ENCODE measurements around the gene TCTN2. TPM values are rescaled to one million over a fixed set of nuclear protein-coding genes. Genes with fewer than 3 reads are reported as not detected.

The TCTN2 gene
- total RNA-seq, 1 experiment from 2014 or later: 9.4 TPM

DNA sequence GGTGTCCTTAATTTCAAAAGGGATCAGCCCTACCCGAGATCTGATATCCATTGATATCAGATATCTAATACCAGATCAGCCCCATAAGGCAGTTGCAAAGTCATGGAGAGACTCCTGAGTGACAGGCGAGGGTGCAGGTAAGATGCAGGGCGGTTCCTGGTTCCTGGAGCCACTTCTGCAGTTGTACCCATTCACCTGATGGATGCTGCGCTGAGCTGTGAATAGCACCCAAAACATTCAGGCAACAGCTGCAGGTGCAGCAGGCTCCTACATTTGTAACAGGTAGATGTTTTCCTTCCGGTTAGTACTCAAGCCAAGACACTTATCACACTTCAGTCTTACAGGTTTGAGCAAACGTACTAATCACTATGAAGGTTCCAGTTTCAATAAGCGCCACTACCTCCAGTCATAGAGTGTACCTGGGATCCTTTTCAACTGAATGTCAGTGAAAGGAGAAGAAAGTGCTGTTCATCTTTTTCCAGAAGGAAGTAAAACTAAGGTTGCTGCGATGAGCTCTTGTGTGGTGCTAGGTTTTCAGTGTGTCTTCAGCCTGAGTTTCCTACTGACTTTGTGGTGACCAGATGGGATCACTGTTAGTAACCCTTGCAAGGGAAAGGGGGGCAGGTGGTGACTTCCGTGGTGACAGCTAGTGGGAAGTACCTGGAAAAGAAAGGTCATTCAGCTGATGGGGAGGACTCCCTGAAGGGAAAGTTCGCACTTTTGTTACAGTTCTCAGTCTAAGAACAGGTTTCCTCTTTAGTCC is 43.1 kb downstream of the TCTN2 start:
- DNase-seq: no peak
- no peaks in the 10 kb centered on the region for H3K9me3 ChIP-seq (replicated peaks)
- no peak overlapping the region for H3K4me3 ChIP-seq
- no peaks in the 10 kb centered on the region for H3K36me3 ChIP-seq
- no peaks in the 10 kb centered on the region for H3K4me1 ChIP-seq
- H3K27ac ChIP-seq: no peak overlapping the region
- H3K27me3 ChIP-seq: no peaks in the 10 kb centered on the region

DNA sequence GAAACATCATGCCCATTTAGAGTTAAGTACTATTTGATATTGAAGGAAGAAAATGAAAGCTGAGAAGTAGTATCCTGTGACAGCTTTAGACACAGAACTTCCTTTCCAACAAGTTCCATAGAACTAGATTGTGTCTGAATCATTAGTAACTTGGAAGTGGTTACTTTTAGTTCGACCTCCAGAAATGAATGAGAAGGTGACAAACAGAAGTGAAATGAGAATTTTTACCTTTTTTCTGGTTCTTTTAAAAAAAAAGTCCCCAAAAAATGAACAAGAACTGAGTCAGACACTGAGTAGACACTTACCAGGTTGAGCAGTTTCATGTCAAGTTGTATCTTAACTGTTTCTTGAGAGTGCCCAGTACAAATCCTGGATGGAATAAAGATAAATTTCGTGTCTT is 44.3 kb downstream of the TCTN2 start:
- Histone ChIP-seq H3K4me3 (no peak overlapping the region), H3K4me1 (no peaks in the 10 kb centered on the region)

GRCh38 chr12:123717350-123717749 is 46.4 kb downstream of the TCTN2 start:
- H3K4me1 ChIP-seq: no peaks in the 10 kb centered on the region; the same call in 1 of the 2 replicates
- no peaks in the 10 kb centered on the region; the same call in 1 of the 2 replicates for H3K36me3 ChIP-seq
- H3K4me3 ChIP-seq: no peak overlapping the region
- H3K27ac ChIP-seq: no peak overlapping the region
- no peak for DNase-seq
- H3K27me3 ChIP-seq: no peaks in the 10 kb centered on the region
- no peaks in the 10 kb centered on the region for H3K9me3 ChIP-seq (replicated peaks)

More for the DNA sequence above, 44.3 kb downstream of the TCTN2 start:
- DNase-seq: no peak
- no peaks in the 10 kb centered on the region for H3K36me3 ChIP-seq
- no peaks in the 10 kb centered on the region for H3K9me3 ChIP-seq (replicated peaks)
- no peak overlapping the region for H3K27ac ChIP-seq
- H3K27me3 ChIP-seq: no peaks in the 10 kb centered on the region

GRCh38 chr12:123720141-123720814 is 49.4 kb downstream of the TCTN2 start:
- no peak for DNase-seq
- H3K27me3 ChIP-seq: no peaks in the 10 kb centered on the region
- no peak overlapping the region for H3K27ac ChIP-seq
- no peaks in the 10 kb centered on the region; the same call in 1 of the 2 replicates for H3K4me1 ChIP-seq
- peaks cover 10% of the 10 kb centered on the region for H3K36me3 ChIP-seq
- no peaks in the 10 kb centered on the region for H3K9me3 ChIP-seq (replicated peaks)
- H3K4me3 ChIP-seq: no peak overlapping the region

GRCh38 chr12:123721245-123721644 is 50.3 kb downstream of the TCTN2 start:
- H3K27ac ChIP-seq: no peak overlapping the region
- H3K4me3 ChIP-seq: no peak overlapping the region
- no peaks in the 10 kb centered on the region for H3K9me3 ChIP-seq (replicated peaks)
- H3K36me3 ChIP-seq: peaks cover 15% of the 10 kb centered on the region
- H3K4me1 ChIP-seq: no peaks in the 10 kb centered on the region; the same call in 1 of the 2 replicates
- no peaks in the 10 kb centered on the region for H3K27me3 ChIP-seq
- DNase-seq: peak in 1 of 2 experiments; percentile 20

GRCh38 chr12:123723011-123723410 is 52.1 kb downstream of the TCTN2 start:
- no peak overlapping the region for H3K4me3 ChIP-seq
- H3K4me1 ChIP-seq: no peaks in the 10 kb centered on the region; the same call in 1 of the 2 replicates
- H3K36me3 ChIP-seq: peaks cover 25% of the 10 kb centered on the region
- H3K27ac ChIP-seq: no peak overlapping the region
- H3K27me3 ChIP-seq: no peaks in the 10 kb centered on the region
- no peaks in the 10 kb centered on the region for H3K9me3 ChIP-seq (replicated peaks)
- DNase-seq: no peak

DNA sequence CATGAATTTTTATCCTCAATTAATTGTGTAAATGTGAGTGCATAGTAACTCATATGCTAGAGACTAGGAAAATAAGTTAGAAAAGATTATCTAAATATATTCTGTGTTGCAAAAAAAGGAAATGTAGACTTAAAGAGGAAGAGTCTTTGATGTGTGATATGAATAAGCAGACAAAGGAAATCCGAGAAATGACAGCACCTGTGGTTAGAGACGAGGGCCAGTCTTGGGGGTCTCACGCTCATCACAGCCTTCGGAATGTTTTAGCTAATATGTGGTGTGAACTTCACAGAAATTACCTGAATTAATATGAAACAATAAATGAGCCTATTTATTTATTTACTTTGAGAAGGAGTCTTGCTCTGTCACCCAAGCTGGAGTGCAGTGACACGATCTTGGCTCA is 52.9 kb downstream of the TCTN2 start:
- peaks cover 26% of the 10 kb centered on the region for H3K36me3 ChIP-seq

DNA sequence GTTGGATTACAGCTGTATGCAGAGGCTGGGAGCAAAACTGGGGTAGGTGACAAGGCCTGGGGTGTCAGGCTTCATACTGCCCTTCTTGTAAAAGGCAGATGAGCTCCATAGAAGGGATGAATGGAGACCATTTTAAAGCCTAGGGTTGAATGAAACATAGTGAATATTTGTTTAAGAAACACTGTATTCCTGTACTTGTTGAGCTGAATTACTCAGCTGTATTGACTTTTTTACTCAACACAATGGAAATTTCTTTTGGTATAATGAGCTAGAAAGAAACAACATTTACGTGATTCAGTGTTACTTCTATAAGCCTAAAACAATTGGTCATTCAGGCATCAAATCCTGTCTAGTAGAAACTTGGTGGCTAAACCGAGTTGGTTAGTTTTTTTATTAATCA is 55.3 kb downstream of the TCTN2 start:
- Histone ChIP-seq H3K27ac (no peak overlapping the region), H3K4me1 (no peaks in the 10 kb centered on the region; the same call in 1 of the 2 replicates), H3K9me3 (replicated peaks) (no peaks in the 10 kb centered on the region), H3K36me3 (peaks cover 31% of the 10 kb centered on the region), H3K4me3 (no peak overlapping the region), H3K27me3 (no peaks in the 10 kb centered on the region)
- DNase-seq: no peak

More for the DNA sequence above, 52.9 kb downstream of the TCTN2 start:
- no peak overlapping the region for H3K4me3 ChIP-seq
- H3K27me3 ChIP-seq: no peaks in the 10 kb centered on the region
- no peaks in the 10 kb centered on the region for H3K9me3 ChIP-seq (replicated peaks)
- DNase-seq: no peak
- no peak overlapping the region for H3K27ac ChIP-seq
- H3K4me1 ChIP-seq: no peaks in the 10 kb centered on the region; the same call in 1 of the 2 replicates

DNA sequence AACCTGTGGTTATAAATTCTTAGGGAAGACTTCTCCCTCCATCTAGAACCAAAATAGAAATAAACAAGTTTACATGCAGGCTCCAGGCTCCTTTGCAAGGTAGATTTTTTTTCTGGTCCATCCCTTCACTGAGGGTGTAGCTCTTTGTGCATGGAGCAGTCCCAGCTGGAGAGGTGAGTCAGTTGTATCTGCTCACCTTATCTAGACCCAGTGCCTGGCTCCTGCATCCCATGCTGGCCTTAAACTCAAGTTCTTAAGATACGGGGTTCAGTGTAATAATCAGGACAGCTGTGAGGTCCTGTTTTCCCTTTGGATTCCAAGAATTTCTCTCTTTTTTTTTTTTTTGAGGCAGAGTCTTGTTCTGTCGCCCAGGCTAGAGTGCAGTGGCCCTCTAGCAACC is 56.0 kb downstream of the TCTN2 start:
- Histone ChIP-seq H3K4me3 (no peak overlapping the region), H3K4me1 (no peaks in the 10 kb centered on the region), H3K36me3 (peaks cover 33% of the 10 kb centered on the region), H3K27me3 (no peaks in the 10 kb centered on the region), H3K27ac (no peak overlapping the region), H3K9me3 (replicated peaks) (no peaks in the 10 kb centered on the region)
- DNase-seq: no peak

- no peaks in the 10 kb centered on the region for H3K4me1 ChIP-seq
- peaks cover 33% of the 10 kb centered on the region for H3K36me3 ChIP-seq
- no peaks in the 10 kb centered on the region for H3K9me3 ChIP-seq (replicated peaks)
- H3K4me3 ChIP-seq: no peak overlapping the region
- H3K27ac ChIP-seq: no peak overlapping the region
- H3K27me3 ChIP-seq: no peaks in the 10 kb centered on the region
- no peak for DNase-seq
Observed at GRCh38 chr12:123727878-123728277, 57.0 kb downstream of the TCTN2 start.

DNA sequence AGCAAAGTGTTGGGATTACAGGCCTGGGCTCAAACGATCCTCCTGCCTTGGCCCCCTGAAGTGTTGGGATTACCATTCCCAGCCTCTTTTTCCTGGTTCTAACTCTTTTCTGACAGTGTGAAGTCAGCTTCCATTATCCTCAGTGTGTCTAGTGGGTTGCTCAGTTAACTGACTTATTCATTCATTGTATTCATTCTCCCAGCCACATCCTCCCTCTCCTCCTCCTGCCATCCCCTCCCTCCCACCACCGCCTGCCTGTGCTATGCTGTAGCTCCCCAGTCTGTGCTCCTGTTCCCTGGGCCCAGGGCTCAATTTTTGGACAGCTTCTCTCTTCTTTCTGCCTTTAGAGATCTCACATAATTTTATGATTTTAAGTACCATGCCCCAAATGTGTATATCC is 60.7 kb downstream of the TCTN2 start:
- Histone ChIP-seq H3K4me3 (no peak overlapping the region), H3K27ac (no peak overlapping the region), H3K4me1 (no peaks in the 10 kb centered on the region), H3K36me3 (peaks cover 25% of the 10 kb centered on the region), H3K27me3 (no peaks in the 10 kb centered on the region), H3K9me3 (replicated peaks) (no peaks in the 10 kb centered on the region)
- DNase-seq: no peak

- H3K4me1 ChIP-seq: no peaks in the 10 kb centered on the region
- no peak for DNase-seq
- no peaks in the 10 kb centered on the region for H3K9me3 ChIP-seq (replicated peaks)
- no peak overlapping the region for H3K27ac ChIP-seq
- no peaks in the 10 kb centered on the region for H3K27me3 ChIP-seq
- H3K4me3 ChIP-seq: no peak overlapping the region
- peaks cover 28% of the 10 kb centered on the region for H3K36me3 ChIP-seq
Observed at GRCh38 chr12:123732251-123732650, 61.3 kb downstream of the TCTN2 start.

- Histone ChIP-seq H3K4me1 (no peaks in the 10 kb centered on the region), H3K27ac (no peak overlapping the region), H3K27me3 (no peaks in the 10 kb centered on the region), H3K36me3 (peaks cover 30% of the 10 kb centered on the region), H3K4me3 (no peak overlapping the region), H3K9me3 (replicated peaks) (no peaks in the 10 kb centered on the region)
- DNase-seq: no peak
Observed at GRCh38 chr12:123733229-123733628, 62.3 kb downstream of the TCTN2 start.

DNA sequence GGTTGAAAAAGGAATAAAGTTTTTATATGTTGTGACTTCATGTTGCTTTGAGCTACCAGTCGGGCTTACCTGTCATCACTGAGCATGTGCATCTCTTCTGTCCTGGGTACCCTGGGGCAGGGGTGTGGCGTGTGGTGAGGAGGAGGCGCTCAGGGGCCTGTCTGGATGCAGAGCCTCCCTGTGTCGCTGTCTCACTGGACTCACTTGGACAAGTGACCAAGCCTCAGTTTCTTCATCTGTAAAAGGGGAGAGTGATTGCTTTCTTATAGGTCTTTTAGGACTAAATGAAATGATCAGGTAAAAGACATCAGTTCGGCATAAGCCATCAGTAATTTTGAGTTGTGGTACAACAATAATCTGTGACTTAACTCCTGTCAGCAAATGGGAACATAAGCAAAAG is 63.4 kb downstream of the TCTN2 start:
- Histone ChIP-seq H3K9me3 (replicated peaks) (no peaks in the 10 kb centered on the region), H3K4me3 (no peak overlapping the region), H3K4me1 (no peaks in the 10 kb centered on the region), H3K27me3 (no peaks in the 10 kb centered on the region), H3K27ac (no peak overlapping the region), H3K36me3 (peaks cover 35% of the 10 kb centered on the region)
- DNase-seq: no peak

DNA sequence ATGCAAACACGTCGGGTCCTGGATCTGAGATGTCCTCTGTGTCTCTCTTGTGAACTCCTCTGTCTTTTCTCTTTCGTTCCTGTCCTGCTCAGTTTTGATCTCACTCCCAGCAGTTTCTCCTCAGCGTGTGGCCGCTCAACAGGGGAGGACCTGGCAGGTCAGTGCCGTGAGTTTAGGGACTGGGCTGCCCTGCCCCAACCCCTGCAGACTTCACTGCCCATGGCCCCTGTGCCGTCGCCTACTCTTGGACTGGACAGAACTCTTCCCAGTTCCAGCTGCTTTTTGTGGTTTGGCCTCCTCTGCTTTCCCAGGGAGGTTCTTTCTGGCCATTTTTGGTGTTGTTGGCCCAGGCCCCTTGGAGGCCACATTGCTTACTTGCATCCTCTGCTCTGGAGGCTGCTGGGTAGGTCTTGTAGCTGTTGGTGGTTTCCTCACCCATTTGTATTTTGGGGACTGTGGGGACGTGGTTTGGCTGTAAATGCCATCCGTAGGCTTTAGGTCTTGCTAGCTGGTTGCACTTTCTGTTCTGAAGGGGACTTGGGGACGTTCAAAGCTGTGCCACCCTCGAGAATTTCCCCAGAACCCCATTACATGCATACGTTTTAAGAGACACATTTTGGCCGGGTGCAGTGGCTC is 71.1 kb downstream of the TCTN2 start:
- Histone ChIP-seq H3K9me3 (replicated peaks) (no peaks in the 10 kb centered on the region), H3K4me3 (no peak overlapping the region), H3K27me3 (no peaks in the 10 kb centered on the region), H3K27ac (no peak overlapping the region), H3K4me1 (no peaks in the 10 kb centered on the region), H3K36me3 (peaks cover 23% of the 10 kb centered on the region)
- DNase-seq: no peak
